WTC11 (cell line): ENCODE results near the gene PPM1E. TPM values are rescaled to one million over a fixed set of nuclear protein-coding genes. Genes with fewer than 3 reads are reported as not detected.

Source experiments
- ATAC-seq: fragments of 200-7000 bp; cut with Tn5 transposase; 2 replicates; pipeline ENCODE4 v1.10.0; 2021; ENCODE audit warnings: mild to moderate bottlenecking, moderate library complexity
- CTCF ChIA-PET: fragments of 300-600 bp; sonication (Branson Sonifier 250); formaldehyde crosslinking; loops from one replicate; lab custom pipeline; 2021; ENCODE audit warnings: antibody characterized with exemption; lab: Charles Lee
- POLR2A ChIA-PET: fragments of 350-600 bp; sonication (Branson Sonifier 250); formaldehyde crosslinking; loops from one replicate; lab custom pipeline; 2021; ENCODE audit warnings: antibody characterized with exemption; lab: Charles Lee
- DNase-seq: peaks from one replicate; pipeline ENCODE4 v3.0.0; 2021; ENCODE audit warnings: low spot score
- H3K27ac Mint-ChIP-seq: 2 replicates; pipeline ENCODE4 v1.8.0; 2021; ENCODE audit warnings: mixed read lengths
- H3K27me3 Mint-ChIP-seq: 2 replicates; pipeline ENCODE4 v1.8.0; 2021; ENCODE audit warnings: low read depth, mild to moderate bottlenecking, moderate library complexity, mixed read lengths
- H3K36me3 Mint-ChIP-seq: 2 replicates; pipeline ENCODE4 v1.8.0; 2021; ENCODE audit warnings: mixed read lengths
- H3K4me1 Mint-ChIP-seq: 2 replicates; pipeline ENCODE4 v1.8.0; 2022; ENCODE audit warnings: mixed read lengths
- H3K4me3 Mint-ChIP-seq: 2 replicates; pipeline ENCODE4 v1.8.0; 2021; ENCODE audit warnings: mild to moderate bottlenecking, moderate library complexity, mixed read lengths
- H3K9me3 Mint-ChIP-seq: 2 replicates; pipeline ENCODE4 v1.8.0; 2021; ENCODE audit warnings: mixed read lengths
- ATF2 ChIP-seq: sonication (generic); formaldehyde crosslinking; IDR thresholded peaks from 2 replicates; pipeline ENCODE4 v1.8.1; 2022; ENCODE audit warnings: low read depth, missing genetic modification reagents, borderline replicate concordance
- CREB1 ChIP-seq: sonication (generic); formaldehyde crosslinking; IDR thresholded peaks from 2 replicates; pipeline ENCODE4 v1.8.0; 2023; ENCODE audit warnings: mild to moderate bottlenecking, missing genetic modification reagents
- CREM ChIP-seq: sonication (generic); formaldehyde crosslinking; IDR thresholded peaks from 2 replicates; pipeline ENCODE4 v1.8.1; 2022; ENCODE audit warnings: mild to moderate bottlenecking, missing genetic modification reagents, moderate library complexity
- EMX1 ChIP-seq: fragments of 250-450 bp; sonication (Bioruptor Pico); IDR thresholded peaks from 2 replicates; pipeline ENCODE4 v1.8.0; 2021; ENCODE audit warnings: mild to moderate bottlenecking
- FOXJ3 ChIP-seq: sonication (generic); formaldehyde crosslinking; IDR thresholded peaks from 2 replicates; pipeline ENCODE4 v1.9.0; 2021; ENCODE audit warnings: missing genetic modification reagents, mild to moderate bottlenecking, borderline replicate concordance
- GABPB1 ChIP-seq: sonication (generic); formaldehyde crosslinking; IDR thresholded peaks from 2 replicates; pipeline ENCODE4 v1.8.1; 2023; ENCODE audit warnings: mild to moderate bottlenecking, missing genetic modification reagents
- GRHL2 ChIP-seq: fragments of 250-450 bp; sonication (Bioruptor Pico); IDR thresholded peaks from 2 replicates; pipeline ENCODE4 v1.8.0; 2022; ENCODE audit warnings: mild to moderate bottlenecking, moderate library complexity; ENCODE audit not compliant: insufficient replicate concordance, severe bottlenecking
- IRF2 ChIP-seq: sonication (generic); formaldehyde crosslinking; IDR thresholded peaks from 2 replicates; pipeline ENCODE4 v1.8.0; 2022; ENCODE audit warnings: low read depth, missing genetic modification reagents, borderline replicate concordance
- JAZF1 ChIP-seq: fragments of 250-450 bp; sonication (Bioruptor Pico); IDR thresholded peaks from 2 replicates; pipeline ENCODE4 v1.9.0; 2021; ENCODE audit warnings: moderate library complexity, mild to moderate bottlenecking, inconsistent platforms
- NR2C2 ChIP-seq: sonication (generic); formaldehyde crosslinking; IDR thresholded peaks from 2 replicates; pipeline ENCODE4 v1.8.0; 2022; ENCODE audit warnings: mild to moderate bottlenecking, missing genetic modification reagents
- NR3C1 ChIP-seq: sonication (generic); formaldehyde crosslinking; conservative IDR thresholded peaks from 2 replicates; pipeline ENCODE4 v1.8.1; 2023; ENCODE audit warnings: low read depth, mild to moderate bottlenecking, missing genetic modification reagents
- SMAD4 ChIP-seq: sonication (generic); formaldehyde crosslinking; IDR thresholded peaks from 2 replicates; pipeline ENCODE4 v1.8.0; 2022; ENCODE audit warnings: mild to moderate bottlenecking, missing genetic modification reagents
- SOX15 ChIP-seq: fragments of 250-450 bp; sonication (Bioruptor Pico); IDR thresholded peaks from 2 replicates; pipeline ENCODE4 v1.9.0; 2021; ENCODE audit warnings: mild to moderate bottlenecking
- SP1 ChIP-seq: sonication (generic); formaldehyde crosslinking; conservative IDR thresholded peaks from 2 replicates; pipeline ENCODE4 v1.8.1; 2022; ENCODE audit warnings: missing genetic modification reagents
- TP53 ChIP-seq: sonication (generic); formaldehyde crosslinking; IDR thresholded peaks from 2 replicates; pipeline ENCODE4 v1.8.1; 2023; ENCODE audit warnings: mild to moderate bottlenecking, missing genetic modification reagents
- ZBTB21 ChIP-seq: sonication (generic); formaldehyde crosslinking; IDR thresholded peaks from 2 replicates; pipeline ENCODE4 v1.8.1; 2023; ENCODE audit warnings: mild to moderate bottlenecking, missing genetic modification reagents, borderline replicate concordance
- ZBTB43 ChIP-seq: sonication (generic); formaldehyde crosslinking; IDR thresholded peaks from 2 replicates; pipeline ENCODE4 v1.8.1; 2023; ENCODE audit warnings: mild to moderate bottlenecking, missing genetic modification reagents
- ZNF138 ChIP-seq: sonication (generic); formaldehyde crosslinking; conservative IDR thresholded peaks from 2 replicates; pipeline ENCODE4 v1.8.1; 2022; ENCODE audit warnings: mild to moderate bottlenecking, moderate library complexity, missing genetic modification reagents
- ZNF219 ChIP-seq: sonication (generic); formaldehyde crosslinking; IDR thresholded peaks from 2 replicates; pipeline ENCODE4 v1.8.0; 2023; ENCODE audit warnings: missing genetic modification reagents, mild to moderate bottlenecking, borderline replicate concordance
- ZNF317 ChIP-seq: sonication (generic); formaldehyde crosslinking; IDR thresholded peaks from 2 replicates; pipeline ENCODE4 v1.8.1; 2023; ENCODE audit warnings: low read depth, mild to moderate bottlenecking, moderate library complexity, missing genetic modification reagents, borderline replicate concordance
- ZNF532 ChIP-seq: fragments of 250-450 bp; sonication (Bioruptor Pico); IDR thresholded peaks from 2 replicates; pipeline ENCODE4 v1.9.0; 2021; ENCODE audit warnings: mild to moderate bottlenecking, borderline replicate concordance
- total RNA-seq: library from RNA; stranded (reverse); gene quantifications from 3 replicates; pipeline ENCODE4 v1.2.3, GENCODE V29; 2021
- TF ChIP-seq, protein P1 (sequence below): sonication (generic); formaldehyde crosslinking; IDR thresholded peaks from 2 replicates; pipeline ENCODE4 v1.8.0; 2023; ENCODE audit warnings: missing genetic modification reagents, mild to moderate bottlenecking, borderline replicate concordance

The PPM1E gene
- total RNA-seq, 1 experiment from 2014 or later: 8.1 TPM

DNA sequence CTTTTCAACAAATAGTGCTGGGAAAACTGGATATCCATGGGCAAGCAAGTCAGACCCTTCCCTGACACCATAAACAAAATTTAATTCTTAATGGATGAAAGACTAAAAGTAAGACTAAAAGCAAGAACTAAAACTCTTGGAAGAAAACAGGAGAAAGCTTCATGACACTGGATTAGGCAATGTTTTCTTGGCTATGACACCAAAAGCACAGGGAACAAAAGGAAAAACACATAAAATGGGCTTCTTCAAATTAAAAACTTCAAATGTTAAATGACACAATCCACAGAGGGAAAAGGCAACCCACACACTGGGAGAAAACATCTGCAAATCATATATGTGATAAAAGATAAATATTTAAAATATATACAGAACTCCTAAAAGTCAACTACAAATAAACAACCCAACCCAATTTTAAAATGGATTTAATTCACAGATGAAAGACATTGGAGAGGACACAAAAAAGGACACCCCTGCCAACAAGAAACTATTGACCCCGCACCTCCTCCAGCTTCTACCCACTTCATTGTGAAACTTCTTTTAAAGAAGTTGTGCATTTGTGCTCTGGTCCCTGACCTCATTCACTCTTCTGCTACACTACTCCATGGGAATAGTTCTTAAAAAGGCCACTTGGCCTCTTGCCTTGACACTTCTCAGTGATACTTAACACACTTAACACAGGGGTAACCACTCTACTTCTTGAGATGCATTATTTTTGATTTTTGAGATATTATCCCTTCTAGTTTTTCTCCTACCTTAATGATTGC is 270.7 kb downstream of the PPM1E start (continued):
- TF ChIP-seq ATF2 (CRISPR knock-in tag) (no peak), ZNF219 (CRISPR knock-in tag) (no peak), NR2C2 (no peak), JAZF1 (CRISPR knock-in tag) (no peak), SOX15 (CRISPR knock-in tag) (no peak)

DNA sequence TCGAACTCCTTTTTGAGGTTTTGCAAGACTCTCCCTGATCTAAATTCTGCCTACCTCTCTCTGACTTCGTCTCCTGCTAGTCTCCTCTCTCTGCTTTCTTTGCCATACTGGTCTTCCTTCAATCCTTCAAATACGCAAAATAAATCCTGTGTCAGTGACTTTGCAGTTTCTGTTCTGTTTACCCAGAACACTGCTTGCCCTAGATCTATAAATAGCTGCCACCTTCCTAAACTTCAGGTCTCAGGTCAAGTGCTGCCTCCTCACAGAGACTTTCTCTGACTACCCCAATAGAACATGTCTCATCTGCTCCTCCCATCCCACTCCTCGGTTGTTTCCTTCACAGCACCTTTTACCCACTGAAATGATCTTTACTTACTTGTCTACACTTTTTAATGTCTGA is 272.1 kb downstream of the PPM1E start:
- H3K9me3 Mint-ChIP-seq: no peaks in the 10 kb centered on the region
- peaks cover 7% of the 10 kb centered on the region; the same call in 1 of the 2 replicates for H3K36me3 Mint-ChIP-seq
- ATAC-seq (no peak), DNase-seq (no peak)
- POLR2A ChIA-PET: no interaction called here
- no peaks in the 10 kb centered on the region for H3K27me3 Mint-ChIP-seq
- CTCF ChIA-PET: no interaction called here
- no peak overlapping the region for H3K4me3 Mint-ChIP-seq
- TF ChIP-seq TP53 (CRISPR knock-in tag): no peak
- TF ChIP-seq GABPB1 (CRISPR knock-in tag): no peak
- TF ChIP-seq ZNF532 (CRISPR knock-in tag): no peak
- no peak for TF ChIP-seq EMX1
- TF ChIP-seq, protein P1, sequence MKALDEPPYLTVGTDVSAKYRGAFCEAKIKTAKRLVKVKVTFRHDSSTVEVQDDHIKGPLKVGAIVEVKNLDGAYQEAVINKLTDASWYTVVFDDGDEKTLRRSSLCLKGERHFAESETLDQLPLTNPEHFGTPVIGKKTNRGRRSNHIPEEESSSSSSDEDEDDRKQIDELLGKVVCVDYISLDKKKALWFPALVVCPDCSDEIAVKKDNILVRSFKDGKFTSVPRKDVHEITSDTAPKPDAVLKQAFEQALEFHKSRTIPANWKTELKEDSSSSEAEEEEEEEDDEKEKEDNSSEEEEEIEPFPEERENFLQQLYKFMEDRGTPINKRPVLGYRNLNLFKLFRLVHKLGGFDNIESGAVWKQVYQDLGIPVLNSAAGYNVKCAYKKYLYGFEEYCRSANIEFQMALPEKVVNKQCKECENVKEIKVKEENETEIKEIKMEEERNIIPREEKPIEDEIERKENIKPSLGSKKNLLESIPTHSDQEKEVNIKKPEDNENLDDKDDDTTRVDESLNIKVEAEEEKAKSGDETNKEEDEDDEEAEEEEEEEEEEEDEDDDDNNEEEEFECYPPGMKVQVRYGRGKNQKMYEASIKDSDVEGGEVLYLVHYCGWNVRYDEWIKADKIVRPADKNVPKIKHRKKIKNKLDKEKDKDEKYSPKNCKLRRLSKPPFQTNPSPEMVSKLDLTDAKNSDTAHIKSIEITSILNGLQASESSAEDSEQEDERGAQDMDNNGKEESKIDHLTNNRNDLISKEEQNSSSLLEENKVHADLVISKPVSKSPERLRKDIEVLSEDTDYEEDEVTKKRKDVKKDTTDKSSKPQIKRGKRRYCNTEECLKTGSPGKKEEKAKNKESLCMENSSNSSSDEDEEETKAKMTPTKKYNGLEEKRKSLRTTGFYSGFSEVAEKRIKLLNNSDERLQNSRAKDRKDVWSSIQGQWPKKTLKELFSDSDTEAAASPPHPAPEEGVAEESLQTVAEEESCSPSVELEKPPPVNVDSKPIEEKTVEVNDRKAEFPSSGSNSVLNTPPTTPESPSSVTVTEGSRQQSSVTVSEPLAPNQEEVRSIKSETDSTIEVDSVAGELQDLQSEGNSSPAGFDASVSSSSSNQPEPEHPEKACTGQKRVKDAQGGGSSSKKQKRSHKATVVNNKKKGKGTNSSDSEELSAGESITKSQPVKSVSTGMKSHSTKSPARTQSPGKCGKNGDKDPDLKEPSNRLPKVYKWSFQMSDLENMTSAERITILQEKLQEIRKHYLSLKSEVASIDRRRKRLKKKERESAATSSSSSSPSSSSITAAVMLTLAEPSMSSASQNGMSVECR (CRISPR knock-in tag): no peak
- TF ChIP-seq ZNF138: no peak
- no peak for TF ChIP-seq SP1 (CRISPR knock-in tag)
- H3K4me1 Mint-ChIP-seq: no peaks in the 10 kb centered on the region
- peak overlapping the region; percentile 6 for H3K27ac Mint-ChIP-seq

GRCh38 chr17:59028328-59028727 is 272.7 kb downstream of the PPM1E start:
- H3K36me3 Mint-ChIP-seq: peaks cover 8% of the 10 kb centered on the region; the same call in 1 of the 2 replicates
- no peak overlapping the region for H3K4me3 Mint-ChIP-seq
- ATAC-seq (no peak), DNase-seq (no peak)
- H3K27ac Mint-ChIP-seq: no peak overlapping the region
- H3K9me3 Mint-ChIP-seq: no peaks in the 10 kb centered on the region
- POLR2A ChIA-PET: no interaction called here
- no peaks in the 10 kb centered on the region for H3K4me1 Mint-ChIP-seq
- no peaks in the 10 kb centered on the region for H3K27me3 Mint-ChIP-seq
- CTCF ChIA-PET: no interaction called here
- TF ChIP-seq NR3C1 (CRISPR knock-in tag): no peak
- TF ChIP-seq CREB1 (CRISPR knock-in tag): no peak
- no peak for TF ChIP-seq ZNF317 (CRISPR knock-in tag)
- no peak for TF ChIP-seq ZBTB43 (CRISPR knock-in tag)
- no peak for TF ChIP-seq SMAD4 (CRISPR knock-in tag)
- TF ChIP-seq CREM: no peak
- no peak for TF ChIP-seq ZBTB21 (CRISPR knock-in tag)
- no peak for TF ChIP-seq IRF2
- no peak for TF ChIP-seq GRHL2 (CRISPR knock-in tag)
- TF ChIP-seq FOXJ3 (CRISPR knock-in tag): no peak
